ENCODE results near the gene ACSM5.
"Not testable (repeated sequence)": the region's sequence is repeated elsewhere in the genome, so short reads cannot be mapped to it uniquely, and the experiment has no call there.

Gene ACSM5

GRCh38 chr16:20451364-20451763 is 42.0 kb downstream of the ACSM5 start, which contains the start of gene ACSM2A:
Gene ACSM2A (plus strand): TSS chr16:20451521. CDS start chr16:20460115, 8,594 bp downstream.
- H3K9me3 Mint-ChIP-seq; H3K27me3 Mint-ChIP-seq; H3K4me3 Mint-ChIP-seq; H3K36me3 Mint-ChIP-seq (ENCODE audit: low read depth); H3K27ac Mint-ChIP-seq; intact Hi-C loops (cut with micrococcal nuclease); H3K4me1 Mint-ChIP-seq (ENCODE audit: low read depth): not testable (repeated sequence)

DNA sequence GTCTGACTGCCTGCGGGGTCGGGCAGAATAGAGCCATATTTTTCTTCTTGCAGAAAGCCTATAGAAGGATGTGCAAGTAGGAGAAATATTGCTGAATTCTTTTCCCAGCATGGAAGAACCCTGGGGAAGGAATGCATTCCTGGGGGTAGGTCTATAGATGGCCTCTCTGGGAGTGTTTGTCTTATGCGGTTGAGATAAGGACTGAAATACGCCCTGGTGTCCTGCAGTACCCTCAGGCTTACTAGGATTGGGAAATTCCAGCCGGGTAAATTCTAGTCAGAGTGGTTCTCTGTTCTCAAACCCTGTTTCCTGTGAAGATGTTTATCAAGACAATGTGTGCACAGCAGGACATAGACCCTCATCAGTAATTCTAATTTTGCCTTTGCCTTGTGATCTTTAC is 44.3 kb downstream of the ACSM5 start:
- intact Hi-C loops (cut with micrococcal nuclease); H3K4me1 Mint-ChIP-seq (ENCODE audit: low read depth); H3K9me3 Mint-ChIP-seq; H3K27ac Mint-ChIP-seq; H3K27me3 Mint-ChIP-seq; H3K36me3 Mint-ChIP-seq (ENCODE audit: low read depth); H3K4me3 Mint-ChIP-seq: not testable (repeated sequence)

DNA sequence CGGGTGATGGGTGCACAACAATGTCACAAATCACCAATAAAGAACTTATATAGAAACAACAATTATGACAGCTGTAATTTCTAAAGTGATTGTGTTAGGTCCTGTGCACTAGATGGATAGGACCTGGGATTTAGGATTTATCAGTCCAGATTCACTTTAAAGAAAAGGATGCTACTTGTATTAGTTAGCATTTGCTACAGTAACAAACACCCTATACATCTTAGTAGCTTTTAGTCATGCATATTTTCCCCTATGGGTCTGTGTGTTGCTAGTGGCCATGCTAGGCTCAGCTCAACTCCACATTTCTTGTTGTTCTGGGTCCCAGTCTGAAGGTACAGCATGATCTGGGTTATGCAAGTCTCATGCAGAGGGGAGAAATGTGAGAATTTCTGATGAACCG is 49.9 kb downstream of the ACSM5 start:
- H3K27ac Mint-ChIP-seq; intact Hi-C loops (cut with micrococcal nuclease); H3K9me3 Mint-ChIP-seq; H3K36me3 Mint-ChIP-seq (ENCODE audit: low read depth); H3K27me3 Mint-ChIP-seq; H3K4me3 Mint-ChIP-seq; H3K4me1 Mint-ChIP-seq (ENCODE audit: low read depth): not testable (repeated sequence)

DNA sequence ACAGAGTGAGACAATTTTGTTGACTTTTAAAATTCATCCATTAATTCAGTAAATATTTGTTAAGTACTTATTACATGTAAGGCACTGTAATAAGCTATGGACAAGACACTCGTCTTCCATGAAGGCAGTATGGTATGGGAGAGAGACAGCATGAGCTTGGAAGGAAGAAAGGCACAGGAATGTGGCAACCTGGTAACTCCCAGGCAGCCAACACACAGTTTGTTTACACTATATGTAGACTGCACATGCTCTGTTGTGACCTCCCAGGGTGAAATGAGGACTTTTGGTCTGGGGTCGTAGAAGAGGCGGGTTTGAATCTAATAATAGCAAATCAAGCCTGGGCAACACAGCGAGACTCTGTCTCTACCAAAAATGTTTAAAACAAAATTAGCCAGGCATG is 51.0 kb downstream of the ACSM5 start:
- H3K4me3 Mint-ChIP-seq; H3K27me3 Mint-ChIP-seq; H3K4me1 Mint-ChIP-seq (ENCODE audit: low read depth); H3K27ac Mint-ChIP-seq; intact Hi-C loops (cut with micrococcal nuclease); H3K9me3 Mint-ChIP-seq; H3K36me3 Mint-ChIP-seq (ENCODE audit: low read depth): not testable (repeated sequence)

DNA sequence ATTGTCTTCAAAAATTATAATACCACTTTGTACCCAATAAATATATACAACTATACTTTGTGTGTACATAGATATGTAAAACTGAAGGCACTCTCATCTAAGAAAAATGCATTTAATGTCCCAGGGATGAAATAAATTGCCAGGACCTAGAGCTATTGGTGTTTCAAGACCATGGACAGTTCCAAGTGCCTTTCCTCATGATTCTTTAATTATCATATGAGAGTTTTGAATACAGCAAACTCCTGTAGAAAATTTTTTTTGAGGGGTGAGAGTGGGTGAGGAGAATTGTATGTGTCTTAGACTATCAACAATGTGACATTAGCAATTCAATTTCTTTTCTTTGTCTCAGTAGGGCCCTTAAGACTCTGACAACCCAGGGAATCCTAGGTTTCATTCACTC is 59.6 kb downstream of the ACSM5 start:
- H3K27ac Mint-ChIP-seq; H3K4me3 Mint-ChIP-seq; H3K27me3 Mint-ChIP-seq; intact Hi-C loops (cut with micrococcal nuclease); H3K4me1 Mint-ChIP-seq (ENCODE audit: low read depth); H3K36me3 Mint-ChIP-seq (ENCODE audit: low read depth): not testable (repeated sequence)
- peaks cover 15% of the 10 kb centered on the region for H3K9me3 Mint-ChIP-seq

GRCh38 chr16:20469930-20470329 is 60.6 kb downstream of the ACSM5 start:
- intact Hi-C loops (cut with micrococcal nuclease); H3K9me3 Mint-ChIP-seq; H3K4me1 Mint-ChIP-seq (ENCODE audit: low read depth); H3K27ac Mint-ChIP-seq; H3K27me3 Mint-ChIP-seq; H3K36me3 Mint-ChIP-seq (ENCODE audit: low read depth); H3K4me3 Mint-ChIP-seq: not testable (repeated sequence)

DNA sequence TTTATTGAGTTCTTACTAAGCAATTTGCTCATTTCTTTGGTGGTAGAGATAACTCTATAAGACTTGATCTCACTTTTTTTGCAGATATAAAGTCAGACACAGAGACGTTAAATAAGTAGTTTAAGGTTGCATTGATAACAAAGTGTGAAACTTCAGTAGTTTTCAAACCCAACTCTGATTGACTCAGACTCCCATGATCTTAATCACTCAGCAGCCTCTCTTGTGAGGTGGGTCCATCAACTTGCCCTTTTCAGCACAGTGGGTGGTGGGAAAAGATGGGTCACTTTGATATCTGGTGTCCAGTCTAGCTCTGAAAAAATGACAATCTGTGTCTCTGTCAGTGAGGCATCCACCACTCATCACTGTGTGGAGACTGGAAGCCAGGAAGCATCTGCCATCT is 61.4 kb downstream of the ACSM5 start:
- H3K9me3 Mint-ChIP-seq; H3K4me1 Mint-ChIP-seq (ENCODE audit: low read depth); intact Hi-C loops (cut with micrococcal nuclease); H3K4me3 Mint-ChIP-seq; H3K36me3 Mint-ChIP-seq (ENCODE audit: low read depth); H3K27me3 Mint-ChIP-seq; H3K27ac Mint-ChIP-seq: not testable (repeated sequence)

DNA sequence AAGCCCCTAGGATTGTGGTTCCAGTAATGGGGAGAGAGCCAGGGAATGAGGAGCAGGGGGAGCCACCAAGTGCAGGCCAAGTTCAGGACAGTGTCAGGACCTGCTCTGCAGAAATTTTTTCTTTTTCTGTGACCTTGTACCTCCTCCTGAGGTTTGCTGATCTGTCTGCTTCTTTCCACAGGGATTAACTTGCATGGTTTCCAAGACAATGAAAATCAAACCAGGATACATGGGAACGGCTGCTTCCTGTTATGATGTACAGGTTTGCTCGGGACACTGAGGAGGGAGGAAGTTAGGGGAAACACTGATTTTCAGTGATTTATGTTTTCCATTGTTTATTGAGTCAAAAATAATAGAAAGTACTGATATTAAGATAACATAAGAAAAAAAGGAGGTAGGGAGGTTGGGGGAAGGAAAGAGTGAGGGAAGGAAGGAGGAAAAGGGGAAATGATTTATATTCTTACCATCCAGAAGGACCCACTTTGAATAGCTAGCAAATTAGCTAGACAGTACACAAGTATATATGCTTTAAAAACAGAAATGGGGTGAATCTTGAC is 67.9 kb downstream of the ACSM5 start:
- intact Hi-C loops (cut with micrococcal nuclease); H3K4me3 Mint-ChIP-seq; H3K4me1 Mint-ChIP-seq (ENCODE audit: low read depth); H3K27me3 Mint-ChIP-seq; H3K27ac Mint-ChIP-seq; H3K9me3 Mint-ChIP-seq; H3K36me3 Mint-ChIP-seq (ENCODE audit: low read depth): not testable (repeated sequence)

- H3K27ac Mint-ChIP-seq; H3K4me1 Mint-ChIP-seq (ENCODE audit: low read depth); intact Hi-C loops (cut with micrococcal nuclease); H3K4me3 Mint-ChIP-seq; H3K9me3 Mint-ChIP-seq; H3K36me3 Mint-ChIP-seq (ENCODE audit: low read depth); H3K27me3 Mint-ChIP-seq: not testable (repeated sequence)
These were observed 74.7 kb downstream of the ACSM5 start for GRCh38 chr16:20483989-20484388.

DNA sequence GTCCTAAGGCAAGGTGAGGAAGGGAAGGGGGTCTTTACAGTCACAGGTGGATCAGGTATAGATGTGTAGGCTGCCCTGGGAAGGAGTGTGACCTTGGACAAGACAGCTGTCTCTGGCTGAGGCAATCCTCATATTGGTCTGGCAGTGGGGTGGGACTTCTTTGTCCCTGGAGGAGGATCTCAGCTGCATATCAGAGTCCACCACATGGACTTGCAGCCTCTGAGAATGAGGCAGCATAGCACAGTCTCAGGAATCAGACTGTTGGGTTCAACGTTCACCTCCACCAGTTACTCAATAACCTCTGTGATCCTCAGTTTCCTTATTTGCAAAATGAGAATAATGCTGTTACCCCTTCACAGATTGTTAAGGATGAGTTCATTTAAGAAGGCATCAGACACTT is 75.4 kb downstream of the ACSM5 start:
- Mint-ChIP-seq H3K4me1 (ENCODE audit: low read depth) (no peaks in the 10 kb centered on the region), H3K9me3 (no peaks in the 10 kb centered on the region), H3K4me3 (no peak overlapping the region), H3K27ac (no peak overlapping the region), H3K36me3 (ENCODE audit: low read depth) (no peaks in the 10 kb centered on the region), H3K27me3 (no peaks in the 10 kb centered on the region)
- intact Hi-C loops (cut with micrococcal nuclease), result no loop called here

DNA sequence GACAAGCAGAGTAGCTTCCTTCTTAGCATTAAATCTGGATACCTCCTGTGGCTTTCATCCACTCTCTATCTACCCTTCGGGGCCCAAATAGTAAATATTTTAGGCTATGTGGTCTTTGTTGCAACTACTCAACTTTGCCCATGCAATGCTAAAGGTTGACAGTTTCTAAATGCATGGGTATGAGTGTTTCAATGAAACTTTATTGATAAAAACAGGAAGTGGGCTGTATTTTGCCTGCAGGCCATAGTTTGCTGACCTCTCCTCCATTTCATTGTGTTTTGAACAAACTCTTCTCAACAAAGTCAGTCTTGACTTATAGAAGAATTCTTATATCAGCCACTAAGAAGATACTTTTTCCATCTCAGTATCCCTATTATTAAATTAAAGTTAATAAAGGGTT is 76.1 kb downstream of the ACSM5 start:
- no peak overlapping the region for H3K27ac Mint-ChIP-seq
- no peaks in the 10 kb centered on the region for H3K9me3 Mint-ChIP-seq
- no peaks in the 10 kb centered on the region for H3K27me3 Mint-ChIP-seq
- H3K36me3 Mint-ChIP-seq (ENCODE audit: low read depth), result no peaks in the 10 kb centered on the region
- no peak overlapping the region for H3K4me3 Mint-ChIP-seq
- intact Hi-C loops (cut with micrococcal nuclease), result no loop called here
- H3K4me1 Mint-ChIP-seq (ENCODE audit: low read depth), result no peaks in the 10 kb centered on the region
